Measurements from ENCODE around the gene ANKRD44.
A peak's percentile ranks its signal among the peaks of the same experiment; 100 is the strongest.

ANKRD44 gene

GRCh38 chr2:197079414-197079813, 231.2 kb downstream of the ANKRD44 start:
- DNase-seq (ENCODE audit: low read depth): no peak
- no peak for TF ChIP-seq CTCF (IDR thresholded peaks at IDR 0.05; ENCODE audit: control insufficient read depth, extremely low read depth, insufficient read depth)
- H3K4me3 ChIP-seq (ENCODE audit: low read depth, low read length): no peak overlapping the region

- TF ChIP-seq CTCF (IDR thresholded peaks at IDR 0.05; ENCODE audit: control insufficient read depth, extremely low read depth, insufficient read depth): no peak
- DNase-seq (ENCODE audit: low read depth): no peak
- no peak overlapping the region for H3K4me3 ChIP-seq (ENCODE audit: low read depth, low read length)
These were observed 232.0 kb downstream of the ANKRD44 start for GRCh38 chr2:197078535-197078934.

- no peak for TF ChIP-seq CTCF (IDR thresholded peaks at IDR 0.05; ENCODE audit: control insufficient read depth, extremely low read depth, insufficient read depth)
- no peak for DNase-seq (ENCODE audit: low read depth)
These were observed 233.2 kb downstream of the ANKRD44 start for GRCh38 chr2:197077336-197077735.

GRCh38 chr2:197076652-197077051, 233.9 kb downstream of the ANKRD44 start:
- no peak for TF ChIP-seq CTCF (IDR thresholded peaks at IDR 0.05; ENCODE audit: control insufficient read depth, extremely low read depth, insufficient read depth)
- DNase-seq (ENCODE audit: low read depth): no peak
- no peak overlapping the region for H3K4me3 ChIP-seq (ENCODE audit: low read depth, low read length)

More at GRCh38 chr2:197077336-197077735, 233.2 kb downstream of the ANKRD44 start:
- no peak overlapping the region for H3K4me3 ChIP-seq (ENCODE audit: low read depth, low read length)

GRCh38 chr2:197075754-197076337, 234.7 kb downstream of the ANKRD44 start:
- no peak for DNase-seq (ENCODE audit: low read depth)
- no peak overlapping the region for H3K4me3 ChIP-seq (ENCODE audit: low read depth, low read length)
- TF ChIP-seq CTCF (IDR thresholded peaks at IDR 0.05; ENCODE audit: control insufficient read depth, extremely low read depth, insufficient read depth): peak; percentile 26; the same call in 1 of the 2 replicates

- no peak for TF ChIP-seq CTCF (IDR thresholded peaks at IDR 0.05; ENCODE audit: control insufficient read depth, extremely low read depth, insufficient read depth)
- DNase-seq (ENCODE audit: low read depth): no peak
- no peak overlapping the region for H3K4me3 ChIP-seq (ENCODE audit: low read depth, low read length)
These were observed 235.3 kb downstream of the ANKRD44 start for GRCh38 chr2:197075281-197075680.
